GM23248 (cell line): Measurements from ENCODE around the gene TCOF1.

ENCODE experiments used
- EZH2 ChIP-seq: fragments of 200-600 bp; sonication (generic); IDR thresholded peaks from 2 replicates; pipeline ENCODE4 v1.6.1; 2018; ENCODE audit warnings: antibody characterized with exemption, mild to moderate bottlenecking; ENCODE audit not compliant: insufficient read depth, poor library complexity, severe bottlenecking
- EZH2phosphoT487 ChIP-seq: fragments of 200-600 bp; sonication (generic); IDR thresholded peaks from 2 replicates; pipeline ENCODE4 v1.6.1; 2018; ENCODE audit warnings: antibody characterized with exemption, moderate library complexity, mild to moderate bottlenecking, low read depth; ENCODE audit not compliant: insufficient read depth

DNA sequence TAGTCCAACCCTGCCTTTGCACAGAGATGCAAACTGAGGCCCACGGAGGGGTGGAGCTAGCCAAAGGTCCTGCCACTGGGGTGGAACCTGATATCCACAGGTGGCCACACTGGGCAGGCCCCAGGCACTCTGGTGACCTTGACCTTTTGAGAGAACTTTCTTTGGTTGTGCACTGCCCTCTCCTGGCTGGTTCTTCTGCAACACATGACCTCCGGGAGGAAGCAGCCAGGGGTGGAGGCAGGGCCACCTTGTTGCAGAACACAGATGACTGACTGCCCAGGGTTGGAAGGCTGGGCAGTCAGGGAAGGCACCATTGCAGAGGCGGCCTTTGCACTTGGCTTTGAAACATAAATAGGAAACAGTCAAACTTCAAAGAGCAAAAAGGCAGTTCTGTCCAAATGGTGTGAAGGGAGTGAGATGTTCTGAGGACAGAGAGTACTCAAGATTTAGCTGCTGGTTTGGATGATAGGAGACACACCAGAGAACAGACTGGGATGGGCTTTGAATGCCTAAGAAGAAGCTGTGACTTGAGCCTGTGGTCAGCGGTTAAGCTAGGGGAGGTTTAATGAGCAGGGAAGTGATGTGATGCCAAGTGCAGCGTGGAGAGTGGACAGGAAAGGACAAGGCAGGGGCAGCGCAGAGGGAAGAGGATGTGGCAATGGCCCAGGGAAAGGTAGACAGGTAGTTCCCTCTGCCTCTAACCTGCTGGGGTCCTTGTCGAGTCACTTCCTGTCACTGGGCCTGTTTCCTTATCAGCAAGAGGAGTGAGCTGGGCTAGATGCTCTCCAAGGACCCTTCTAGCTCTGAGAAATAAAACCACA, 6.8 kb upstream of the TCOF1 start:
- no peak for TF ChIP-seq EZH2
- TF ChIP-seq EZH2phosphoT487 = no peak
